ENCODE data around the gene FHIP1A.
"Not testable (repeated sequence)": the region's sequence is repeated elsewhere in the genome, so short reads cannot be mapped to it uniquely, and the experiment has no call there.

The FHIP1A gene

GRCh38 chr4:151408630-151409469 lies at the start of gene FHIP1A:
TSS of gene FHIP1A (plus strand) at chr4:151409176. CDS start at chr4:151566260, 157,084 bp downstream.
- DNase-seq: peak; percentile 67 to 87

- DNase-seq: no peak
Observed at GRCh38 chr4:151359576-151359975, 49.4 kb upstream of the FHIP1A start.

GRCh38 chr4:151361126-151361525 lies 47.9 kb upstream of the FHIP1A start:
- no peak for DNase-seq

- DNase-seq: no peak
Observed at GRCh38 chr4:151361966-151362365, 47.0 kb upstream of the FHIP1A start.

GRCh38 chr4:151362404-151363164 lies 46.4 kb upstream of the FHIP1A start:
- peak; percentile 49 to 63 for DNase-seq

GRCh38 chr4:151376540-151376939 lies 32.4 kb upstream of the FHIP1A start:
- DNase-seq: no peak

GRCh38 chr4:151389311-151389710 lies 19.7 kb upstream of the FHIP1A start:
- no peak for DNase-seq

GRCh38 chr4:151389799-151390198 lies 19.2 kb upstream of the FHIP1A start:
- not testable (repeated sequence) for DNase-seq

- no peak for DNase-seq
Observed at GRCh38 chr4:151395873-151396272, 13.1 kb upstream of the FHIP1A start.

- no peak for DNase-seq
Observed at GRCh38 chr4:151400343-151400742, 8.6 kb upstream of the FHIP1A start.

GRCh38 chr4:151401739-151402138 lies 7.2 kb upstream of the FHIP1A start:
- DNase-seq: no peak

- no peak for DNase-seq
Observed at GRCh38 chr4:151402145-151402865, 6.7 kb upstream of the FHIP1A start.

- DNase-seq: no peak
Observed at GRCh38 chr4:151403656-151404055, 5.3 kb upstream of the FHIP1A start.

GRCh38 chr4:151404802-151405201 lies 4.2 kb upstream of the FHIP1A start:
- not testable (repeated sequence) for DNase-seq

GRCh38 chr4:151407018-151407417 lies 2.0 kb upstream of the FHIP1A start:
- no peak for DNase-seq

- DNase-seq: no peak
Observed at GRCh38 chr4:151407466-151408379, 1.3 kb upstream of the FHIP1A start.

GRCh38 chr4:151408380-151408629 lies 671 bp upstream of the FHIP1A start:
- no peak for DNase-seq

GRCh38 chr4:151409470-151410313 lies 716 bp downstream of the FHIP1A start:
- DNase-seq: no peak

- DNase-seq: no peak
Observed at GRCh38 chr4:151415978-151416377, 7.0 kb downstream of the FHIP1A start.

- DNase-seq: no peak
Observed at GRCh38 chr4:151417164-151417571, 8.2 kb downstream of the FHIP1A start.

GRCh38 chr4:151417766-151418376 lies 8.9 kb downstream of the FHIP1A start:
- DNase-seq: no peak
